H9 (cell line): Measurements from ENCODE around the gene SYCN. TPM values are rescaled to one million over a fixed set of nuclear protein-coding genes. Genes with fewer than 3 reads are reported as not detected.

ENCODE experiments used
- DNase-seq: peaks from one replicate; pipeline ENCODE4 v3.0.0-alpha.2; 2017
- H2AFZ ChIP-seq: one replicate; pipeline ENCODE4 v1.6.1; 2013; ENCODE audit warnings: mild to moderate bottlenecking, low read length, control low read depth, moderate library complexity
- H2AK5ac ChIP-seq: 2 replicates; pipeline ENCODE4 v1.6.1; 2013; ENCODE audit warnings: low read length, control low read depth, mixed read lengths; ENCODE audit not compliant: insufficient read length
- H2BK120ac ChIP-seq: one replicate; pipeline ENCODE4 v1.6.1; 2013; ENCODE audit warnings: low read depth, mild to moderate bottlenecking, low read length, control low read depth, inconsistent platforms; ENCODE audit not compliant: poor library complexity, severe bottlenecking
- H2BK12ac ChIP-seq: 2 replicates; pipeline ENCODE4 v1.6.1; 2013; ENCODE audit warnings: low read length, control low read depth, mixed read lengths, low read depth; ENCODE audit not compliant: insufficient read length
- H2BK15ac ChIP-seq: 2 replicates; pipeline ENCODE4 v1.6.1; 2013; ENCODE audit warnings: low read depth, low read length, control low read depth
- H2BK20ac ChIP-seq: one replicate; pipeline ENCODE4 v1.6.1; 2013; ENCODE audit warnings: low read depth, mild to moderate bottlenecking, low read length, control low read depth, inconsistent platforms; ENCODE audit not compliant: poor library complexity, severe bottlenecking
- H2BK5ac ChIP-seq: 2 replicates; pipeline ENCODE4 v1.6.1; 2013; ENCODE audit warnings: low read length, control low read depth, mixed read lengths; ENCODE audit not compliant: insufficient read length
- H3K14ac ChIP-seq: 2 replicates; pipeline ENCODE4 v1.6.1; 2013; ENCODE audit warnings: low read length, control low read depth; ENCODE audit not compliant: insufficient read depth
- H3K18ac ChIP-seq: 2 replicates; pipeline ENCODE4 v1.6.1; 2013; ENCODE audit warnings: low read depth, mild to moderate bottlenecking, mixed read lengths, low read length, control low read depth; ENCODE audit not compliant: insufficient read length
- H3K23ac ChIP-seq: 2 replicates; pipeline ENCODE4 v1.6.1; 2013; ENCODE audit warnings: low read length, control low read depth, mixed read lengths, low read depth; ENCODE audit not compliant: insufficient read length
- H3K23me2 ChIP-seq: 2 replicates; pipeline ENCODE4 v1.6.1; 2013; ENCODE audit warnings: low read depth, mild to moderate bottlenecking, mixed read lengths, low read length, control low read depth; ENCODE audit not compliant: insufficient read length, poor library complexity, severe bottlenecking
- H3K27ac ChIP-seq: 2 replicates; pipeline ENCODE4 v1.5.1; 2013; ENCODE audit warnings: low read length, control low read depth, mixed read lengths, low read depth; ENCODE audit not compliant: insufficient read length
- H3K27me3 ChIP-seq: 2 replicates; pipeline ENCODE4 v1.6.1; 2013; ENCODE audit warnings: low read length, control low read depth, inconsistent platforms; ENCODE audit not compliant: insufficient read depth
- H3K4ac ChIP-seq: 2 replicates; pipeline ENCODE4 v1.6.1; 2013; ENCODE audit warnings: low read depth, mild to moderate bottlenecking, control low read depth, inconsistent platforms, low read length, moderate library complexity
- H3K4me1 ChIP-seq: 2 replicates; pipeline ENCODE4 v1.6.1; 2013; ENCODE audit warnings: low read length, control low read depth, inconsistent platforms; ENCODE audit not compliant: insufficient read depth
- H3K4me2 ChIP-seq: 2 replicates; pipeline ENCODE4 v1.6.1; 2013; ENCODE audit warnings: low read length, control low read depth, mixed read lengths; ENCODE audit not compliant: insufficient read length, insufficient read depth
- H3K56ac ChIP-seq: 2 replicates; pipeline ENCODE4 v1.6.1; 2013; ENCODE audit warnings: low read depth, mild to moderate bottlenecking, mixed read lengths, low read length, control low read depth; ENCODE audit not compliant: insufficient read length
- H3K79me1 ChIP-seq: 2 replicates; pipeline ENCODE4 v1.6.1; 2013; ENCODE audit warnings: low read depth, mild to moderate bottlenecking, moderate library complexity, low read length, control low read depth, inconsistent platforms; ENCODE audit not compliant: insufficient read depth, poor library complexity, severe bottlenecking
- H3K79me2 ChIP-seq: 2 replicates; pipeline ENCODE4 v1.6.1; 2013; ENCODE audit warnings: low read length, control low read depth, inconsistent platforms; ENCODE audit not compliant: insufficient read depth
- H3K9ac ChIP-seq: 2 replicates; pipeline ENCODE4 v1.6.1; 2013; ENCODE audit warnings: low read length, control low read depth, mixed read lengths; ENCODE audit not compliant: insufficient read length; ENCODE audit errors: extremely low read depth
- H3K9me3 ChIP-seq: one replicate; pipeline ENCODE4 v1.6.1; 2013; ENCODE audit warnings: low read depth, low read length, inconsistent platforms; ENCODE audit not compliant: control insufficient read depth
- H3T11ph ChIP-seq: one replicate; pipeline ENCODE4 v1.6.1; 2013; ENCODE audit warnings: mild to moderate bottlenecking, low read length, control low read depth, inconsistent platforms
- H4K20me1 ChIP-seq: one replicate; pipeline ENCODE4 v1.6.1; 2013; ENCODE audit not compliant: control insufficient read depth, insufficient read length, insufficient read depth
- H4K5ac ChIP-seq: 2 replicates; pipeline ENCODE4 v1.6.1; 2013; ENCODE audit warnings: low read depth, mild to moderate bottlenecking, mixed read lengths, low read length, control low read depth; ENCODE audit not compliant: insufficient read length
- H4K8ac ChIP-seq: replicated peaks from 2 replicates; pipeline ENCODE4 v1.6.1; 2013; ENCODE audit warnings: low read length, control low read depth, mixed read lengths, low read depth; ENCODE audit not compliant: insufficient read length
- H4K91ac ChIP-seq: 2 replicates; pipeline ENCODE4 v1.6.1; 2013; ENCODE audit warnings: low read depth, mild to moderate bottlenecking, moderate library complexity, mixed read lengths, low read length, control low read depth; ENCODE audit not compliant: insufficient read length
- H3K27ac Mint-ChIP-seq, 3 experiments: 2 replicates in 2 of 3; 3 replicates in 1 of 3; pipeline ENCODE4 v1.8.0; 2020 to 2021; ENCODE audit warnings: mixed read lengths in 3 of 3, mild to moderate bottlenecking in 1 of 3, moderate library complexity in 1 of 3
- H3K27me3 Mint-ChIP-seq: 2 replicates; pipeline ENCODE4 v1.8.0; 2021; ENCODE audit warnings: low read depth, mild to moderate bottlenecking, moderate library complexity, mixed read lengths
- H3K36me3 Mint-ChIP-seq, 3 experiments: 2 replicates in 2 of 3; 3 replicates in 1 of 3; pipeline ENCODE4 v1.8.0; 2020 to 2021; ENCODE audit warnings: low read depth in 3 of 3, mixed read lengths in 3 of 3; ENCODE audit not compliant: insufficient read depth in 1 of 3
- H3K4me1 Mint-ChIP-seq, 2 experiments: 2 replicates each; pipeline ENCODE4 v1.8.0; 2020; ENCODE audit warnings: mixed read lengths in 2 of 2
- H3K4me3 Mint-ChIP-seq, 2 experiments: 2 replicates in 1 of 2; 3 replicates in 1 of 2; pipeline ENCODE4 v1.8.0; 2020 to 2021; ENCODE audit warnings: mild to moderate bottlenecking in 2 of 2, mixed read lengths in 2 of 2, moderate library complexity in 1 of 2
- H3K9me3 Mint-ChIP-seq, 2 experiments: 2 replicates in 1 of 2; 3 replicates in 1 of 2; pipeline ENCODE4 v1.8.0; 2020; ENCODE audit warnings: mild to moderate bottlenecking in 2 of 2, mixed read lengths in 2 of 2, moderate library complexity in 1 of 2
- WGBS: extraction: QIAGEN DNeasy Blood & Tissue Kit; methylation state at CpG from one replicate; pipeline ENCODE4 v1.1.7; 2013; ENCODE audit warnings: missing lambda C conversion rate, low lambda C conversion rate, mixed read lengths; ENCODE audit not compliant: insufficient read length; ENCODE audit errors: extremely low coverage; 5-methylcytosine and 5-hydroxymethylcytosine counted together
- total RNA-seq: library from RNA; stranded (reverse); gene quantifications from 2 replicates; pipeline ENCODE4 v1.2.1, GENCODE V29; 2021
- TF ChIP-seq, protein P1 (sequence below): fragments of 200-600 bp; sonication (generic); conservative IDR thresholded peaks from 3 replicates; pipeline ENCODE4 v1.8.0; 2021; ENCODE audit warnings: antibody characterized with exemption, mild to moderate bottlenecking

SYCN gene
- total RNA-seq, 1 experiment from 2014 or later: not detected

DNA sequence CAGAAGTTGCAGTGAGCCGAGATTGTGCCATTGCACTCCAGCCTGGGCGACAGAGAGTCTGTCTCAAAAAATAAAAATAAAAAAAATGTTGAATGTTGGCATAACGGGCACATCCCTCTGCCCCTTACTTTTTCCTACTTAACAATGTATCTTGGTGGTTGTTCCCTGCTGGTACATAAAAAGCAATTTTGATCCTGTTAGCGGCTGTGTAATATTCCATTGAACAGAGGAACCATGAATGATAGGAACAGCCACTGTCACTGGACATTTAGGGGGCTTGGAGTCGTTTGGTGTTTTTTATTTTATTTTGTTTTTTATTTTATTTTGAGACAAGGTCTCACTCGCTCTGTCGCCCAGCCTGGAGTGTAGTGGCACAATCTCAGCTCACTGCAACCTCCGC is 17.7 kb downstream of the SYCN start:
- Histone ChIP-seq H2BK120ac (no peak overlapping the region), H4K20me1 (no peaks in the 10 kb centered on the region), H2BK12ac (no peak overlapping the region), H3K4me1 (no peaks in the 10 kb centered on the region), H2AK5ac (no peak overlapping the region), H3K23ac (no peak overlapping the region), H3K14ac (no peak overlapping the region), H3K9ac (no peak overlapping the region), H4K5ac (no peak overlapping the region), H3K79me1 (no peaks in the 10 kb centered on the region), H3K56ac (no peak overlapping the region), H4K91ac (no peak overlapping the region), H3K23me2 (no peaks in the 10 kb centered on the region), H2BK15ac (no peak overlapping the region), H3K79me2 (no peaks in the 10 kb centered on the region), H3K27ac (no peak overlapping the region), H3K4me2 (no peak overlapping the region), H2BK5ac (no peak overlapping the region), H3K4ac (no peak overlapping the region), H3T11ph (no peak overlapping the region), H4K8ac (no peak overlapping the region), H3K9me3 (no peaks in the 10 kb centered on the region), H2AFZ (no peak overlapping the region), H2BK20ac (no peak overlapping the region), H3K18ac (no peak overlapping the region), H3K27me3 (no peaks in the 10 kb centered on the region)
- no peak for DNase-seq
- no peak overlapping the region for H3K4me3 Mint-ChIP-seq
- peaks cover 10% of the 10 kb centered on the region for H3K27me3 Mint-ChIP-seq
- H3K27ac Mint-ChIP-seq: no peak overlapping the region
- WGBS: no CpG with 5 or more reads among the region's 8 CpGs
- H3K36me3 Mint-ChIP-seq: peaks cover 0 to 6% (median 0%) of the 10 kb centered on the region in 3 experiments; a peak in 2 of 7 replicates
- no peaks in the 10 kb centered on the region for H3K9me3 Mint-ChIP-seq
- H3K4me1 Mint-ChIP-seq: peaks cover 2 to 19% of the 10 kb centered on the region in 2 experiments; a peak in 2 of 4 replicates
- TF ChIP-seq, protein P1, sequence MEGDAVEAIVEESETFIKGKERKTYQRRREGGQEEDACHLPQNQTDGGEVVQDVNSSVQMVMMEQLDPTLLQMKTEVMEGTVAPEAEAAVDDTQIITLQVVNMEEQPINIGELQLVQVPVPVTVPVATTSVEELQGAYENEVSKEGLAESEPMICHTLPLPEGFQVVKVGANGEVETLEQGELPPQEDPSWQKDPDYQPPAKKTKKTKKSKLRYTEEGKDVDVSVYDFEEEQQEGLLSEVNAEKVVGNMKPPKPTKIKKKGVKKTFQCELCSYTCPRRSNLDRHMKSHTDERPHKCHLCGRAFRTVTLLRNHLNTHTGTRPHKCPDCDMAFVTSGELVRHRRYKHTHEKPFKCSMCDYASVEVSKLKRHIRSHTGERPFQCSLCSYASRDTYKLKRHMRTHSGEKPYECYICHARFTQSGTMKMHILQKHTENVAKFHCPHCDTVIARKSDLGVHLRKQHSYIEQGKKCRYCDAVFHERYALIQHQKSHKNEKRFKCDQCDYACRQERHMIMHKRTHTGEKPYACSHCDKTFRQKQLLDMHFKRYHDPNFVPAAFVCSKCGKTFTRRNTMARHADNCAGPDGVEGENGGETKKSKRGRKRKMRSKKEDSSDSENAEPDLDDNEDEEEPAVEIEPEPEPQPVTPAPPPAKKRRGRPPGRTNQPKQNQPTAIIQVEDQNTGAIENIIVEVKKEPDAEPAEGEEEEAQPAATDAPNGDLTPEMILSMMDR: no peak
